HFF-Myc (cell line): ENCODE results near the gene KRT76.

Experiments used
- DNase-seq: peaks from one replicate; pipeline ENCODE4 v3.0.0-alpha.2; 2011; ENCODE audit warnings: low read depth; ENCODE audit errors: extremely low read depth
- H3K4me3 ChIP-seq: replicated peaks from 2 replicates; pipeline ENCODE4 v1.5.1; 2011; ENCODE audit warnings: low read depth, mild to moderate bottlenecking, control low read depth, low read length
- TF ChIP-seq, protein P1 (sequence below): IDR thresholded peaks from 2 replicates; pipeline ENCODE4 v1.5.1; 2012; ENCODE audit warnings: mild to moderate bottlenecking, low read depth, low read length, control low read depth; ENCODE audit errors: missing control alignments

The KRT76 gene

DNA sequence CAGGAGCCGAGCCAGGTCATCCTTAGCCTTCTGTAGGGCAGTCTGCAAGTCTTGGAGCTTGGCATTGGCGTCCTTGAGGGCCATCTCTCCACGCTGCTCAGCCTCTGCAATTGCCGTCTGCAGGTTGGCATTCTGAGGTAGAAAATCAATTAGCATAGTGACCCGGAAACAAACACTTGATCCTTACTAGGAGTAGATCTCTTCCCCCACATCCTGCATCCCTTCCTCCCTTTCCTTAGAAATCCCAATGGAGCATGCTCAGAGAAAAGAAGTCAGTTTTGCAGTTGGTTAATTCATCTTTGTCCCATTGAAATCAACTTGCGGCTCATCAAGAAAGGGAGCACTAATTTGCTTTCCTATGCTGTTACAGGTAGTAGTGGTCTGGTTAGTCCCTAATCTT lies 6.1 kb downstream of the KRT76 start:
- H3K4me3 ChIP-seq, result no peak overlapping the region
- no peak for DNase-seq
- TF ChIP-seq, protein P1, sequence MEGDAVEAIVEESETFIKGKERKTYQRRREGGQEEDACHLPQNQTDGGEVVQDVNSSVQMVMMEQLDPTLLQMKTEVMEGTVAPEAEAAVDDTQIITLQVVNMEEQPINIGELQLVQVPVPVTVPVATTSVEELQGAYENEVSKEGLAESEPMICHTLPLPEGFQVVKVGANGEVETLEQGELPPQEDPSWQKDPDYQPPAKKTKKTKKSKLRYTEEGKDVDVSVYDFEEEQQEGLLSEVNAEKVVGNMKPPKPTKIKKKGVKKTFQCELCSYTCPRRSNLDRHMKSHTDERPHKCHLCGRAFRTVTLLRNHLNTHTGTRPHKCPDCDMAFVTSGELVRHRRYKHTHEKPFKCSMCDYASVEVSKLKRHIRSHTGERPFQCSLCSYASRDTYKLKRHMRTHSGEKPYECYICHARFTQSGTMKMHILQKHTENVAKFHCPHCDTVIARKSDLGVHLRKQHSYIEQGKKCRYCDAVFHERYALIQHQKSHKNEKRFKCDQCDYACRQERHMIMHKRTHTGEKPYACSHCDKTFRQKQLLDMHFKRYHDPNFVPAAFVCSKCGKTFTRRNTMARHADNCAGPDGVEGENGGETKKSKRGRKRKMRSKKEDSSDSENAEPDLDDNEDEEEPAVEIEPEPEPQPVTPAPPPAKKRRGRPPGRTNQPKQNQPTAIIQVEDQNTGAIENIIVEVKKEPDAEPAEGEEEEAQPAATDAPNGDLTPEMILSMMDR, result no peak

DNA sequence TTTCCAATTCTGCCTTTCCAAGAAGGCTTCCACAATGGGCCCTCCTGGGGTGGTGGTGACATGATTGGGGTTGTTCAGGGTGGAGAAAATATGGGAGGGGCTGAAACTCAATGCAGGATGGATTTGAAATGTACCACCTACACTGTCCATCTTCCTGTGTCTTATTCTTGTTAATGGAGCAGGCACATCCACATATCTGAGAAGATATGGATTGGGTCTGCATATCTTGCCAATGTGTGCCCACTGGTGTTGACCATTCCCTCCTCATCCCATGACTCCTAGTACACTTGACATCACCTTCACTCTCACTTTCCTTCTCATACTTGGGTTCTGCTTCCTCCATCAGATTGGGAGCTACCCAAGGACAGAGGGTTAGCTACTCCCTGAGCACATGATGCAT lies 7.2 kb downstream of the KRT76 start:
- TF ChIP-seq, protein P1, result no peak
- DNase-seq, result no peak
- H3K4me3 ChIP-seq, result no peak overlapping the region

DNA sequence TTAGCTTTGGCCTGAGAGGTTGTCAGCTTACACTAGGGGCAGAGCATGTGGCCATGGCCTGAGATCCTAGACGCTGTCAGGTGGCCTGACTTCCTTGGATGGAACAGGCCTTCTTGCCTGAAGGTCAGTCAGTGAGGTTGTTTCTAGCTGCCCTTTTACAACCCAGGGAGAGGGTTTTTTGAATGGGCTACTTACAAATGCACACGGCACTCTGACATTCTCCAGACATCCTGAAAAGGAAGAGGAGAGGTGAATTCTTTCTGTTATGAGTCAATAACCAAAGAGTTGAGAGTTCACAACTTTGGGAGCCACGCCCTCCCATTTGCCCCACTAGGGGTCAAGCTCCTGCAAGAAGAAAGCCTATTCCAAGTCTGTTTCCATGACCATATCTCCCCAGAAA lies 7.8 kb downstream of the KRT76 start:
- TF ChIP-seq, protein P1, result no peak
- DNase-seq, result no peak
- H3K4me3 ChIP-seq, result no peak overlapping the region

DNA sequence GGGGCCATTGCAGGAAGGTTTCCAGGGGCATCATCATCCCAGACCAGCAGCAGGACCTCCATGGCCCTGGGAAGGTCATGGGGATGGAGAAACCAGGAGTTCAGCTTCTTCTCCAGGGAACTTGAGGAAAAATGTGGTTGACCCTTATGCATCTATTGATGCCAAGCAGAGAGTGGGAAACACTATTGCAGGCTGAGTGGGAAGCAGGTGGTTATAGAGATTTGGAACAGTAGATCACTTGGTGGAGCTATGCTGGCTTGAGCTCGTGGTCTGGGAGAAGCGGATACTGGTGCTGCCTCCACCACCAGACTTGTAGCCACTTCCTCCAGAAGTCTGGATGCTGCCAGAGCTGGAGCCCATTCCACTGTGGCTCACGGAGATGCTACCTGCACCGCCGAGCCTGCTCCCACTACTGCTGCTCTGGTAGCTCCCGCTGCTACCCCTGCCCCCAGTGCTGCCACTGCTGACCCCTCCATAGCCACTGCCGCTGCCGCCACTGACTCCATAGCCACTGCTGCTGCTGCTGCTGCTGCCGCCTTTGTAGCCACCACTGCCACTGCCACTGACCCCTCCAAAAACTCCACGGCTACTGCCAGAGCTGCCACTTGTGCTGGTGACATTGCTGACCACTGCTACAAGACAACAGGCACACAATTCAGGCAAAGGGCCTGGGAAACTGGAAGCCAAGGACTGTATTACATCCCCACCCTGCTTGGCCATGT lies 8.5 kb downstream of the KRT76 start:
- no peak overlapping the region for H3K4me3 ChIP-seq
- no peak for DNase-seq
- TF ChIP-seq, protein P1, result no peak

DNA sequence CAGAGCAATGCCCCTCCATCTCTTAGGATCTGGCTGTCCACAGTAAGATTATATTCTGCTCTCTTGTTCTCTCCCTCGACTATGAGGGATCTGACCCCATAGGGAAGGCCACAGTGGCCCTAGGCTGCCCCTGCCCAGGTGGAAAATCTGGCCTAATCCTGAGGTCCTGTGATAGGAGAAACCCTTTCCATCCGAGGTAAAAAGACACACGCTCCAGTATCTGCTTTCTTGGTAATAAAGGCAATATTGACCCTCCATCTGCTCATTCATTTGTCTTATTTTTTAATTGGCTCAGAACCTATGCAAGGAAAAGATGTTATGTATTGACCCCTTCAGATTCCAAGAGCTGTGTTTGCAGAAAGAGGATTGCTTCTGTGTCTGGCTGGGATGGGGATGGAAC lies 9.7 kb downstream of the KRT76 start:
- no peak overlapping the region for H3K4me3 ChIP-seq
- TF ChIP-seq, protein P1, result no peak
- DNase-seq, result no peak

DNA sequence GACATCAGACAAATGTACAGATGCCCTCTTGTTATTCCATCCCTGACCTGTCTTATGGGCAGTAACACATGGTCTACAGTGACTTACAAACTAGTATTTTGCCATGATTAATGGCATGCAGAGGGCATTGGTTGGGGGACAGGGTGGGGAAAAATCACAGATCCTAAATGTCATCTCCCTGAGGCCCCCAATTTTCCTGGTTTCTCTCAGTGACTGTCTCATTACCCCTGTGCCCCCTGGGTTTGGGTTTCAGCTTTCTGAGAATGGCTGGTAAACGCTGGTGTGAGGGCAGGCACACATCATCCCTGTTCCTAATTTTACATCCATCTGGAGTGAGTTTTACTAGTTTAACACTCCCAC lies 10.1 kb downstream of the KRT76 start:
- TF ChIP-seq, protein P1, result no peak
- DNase-seq, result no peak
- H3K4me3 ChIP-seq, result no peak overlapping the region

DNA sequence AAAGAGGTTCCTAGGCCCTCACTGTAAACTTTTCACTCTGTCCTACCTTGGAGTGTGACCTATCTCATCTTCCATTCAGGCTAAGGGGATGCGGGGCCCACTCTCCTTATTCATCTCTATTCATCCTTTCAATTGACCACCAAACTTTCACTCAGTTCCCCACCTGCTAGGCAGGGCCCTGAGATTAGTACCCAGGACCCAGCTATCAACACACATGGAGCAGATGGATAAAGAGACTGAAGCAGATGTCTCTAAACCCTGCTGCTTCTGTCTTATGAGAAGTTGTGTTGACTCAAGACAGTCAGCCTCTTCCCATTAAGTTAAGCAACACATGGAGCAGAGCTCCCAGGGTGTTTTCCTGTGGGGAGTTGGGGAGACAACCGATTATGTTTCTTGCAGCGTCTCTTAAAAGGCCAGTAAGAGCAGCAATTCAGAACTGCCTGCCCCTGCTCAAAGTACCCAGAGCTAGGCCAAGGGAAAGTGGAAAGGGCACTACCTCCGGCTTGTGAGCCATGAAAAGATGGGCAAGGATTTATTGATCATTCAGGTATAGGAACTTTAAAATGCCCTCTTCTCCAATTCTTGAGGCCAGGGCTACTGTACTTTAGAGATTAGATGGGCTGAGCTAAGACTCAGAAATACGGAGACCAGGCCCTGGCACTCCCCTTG lies 10.7 kb downstream of the KRT76 start:
- TF ChIP-seq, protein P1, result no peak
- no peak overlapping the region for H3K4me3 ChIP-seq
- DNase-seq, result no peak
